SW480 (cell line): ENCODE results near the gene SLC2A10.

Source experiments
- DNase-seq: peaks from one replicate; pipeline ENCODE4 v3.0.0-alpha.2; 2016; ENCODE audit warnings: low spot score

The SLC2A10 gene

DNA sequence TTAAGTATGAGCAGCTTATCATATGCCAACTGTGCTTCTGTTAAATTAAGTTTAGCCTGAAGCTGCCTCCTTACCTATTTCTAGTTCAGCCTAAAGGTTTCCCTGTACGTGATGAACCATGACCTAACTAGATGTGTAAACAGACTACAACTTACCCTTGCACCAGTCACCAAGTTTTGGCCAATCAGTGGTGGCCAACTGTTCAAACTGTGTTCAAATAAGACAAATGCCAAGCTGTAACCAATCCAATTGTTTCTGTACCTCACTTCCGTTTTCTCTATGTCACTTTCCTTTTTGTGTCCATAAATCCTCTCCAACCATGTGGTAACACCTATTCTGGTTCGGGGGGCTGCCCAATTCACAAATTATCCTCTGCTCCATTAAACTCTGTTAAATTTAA is 6.0 kb upstream of the SLC2A10 start:
- DNase-seq, result no peak

DNA sequence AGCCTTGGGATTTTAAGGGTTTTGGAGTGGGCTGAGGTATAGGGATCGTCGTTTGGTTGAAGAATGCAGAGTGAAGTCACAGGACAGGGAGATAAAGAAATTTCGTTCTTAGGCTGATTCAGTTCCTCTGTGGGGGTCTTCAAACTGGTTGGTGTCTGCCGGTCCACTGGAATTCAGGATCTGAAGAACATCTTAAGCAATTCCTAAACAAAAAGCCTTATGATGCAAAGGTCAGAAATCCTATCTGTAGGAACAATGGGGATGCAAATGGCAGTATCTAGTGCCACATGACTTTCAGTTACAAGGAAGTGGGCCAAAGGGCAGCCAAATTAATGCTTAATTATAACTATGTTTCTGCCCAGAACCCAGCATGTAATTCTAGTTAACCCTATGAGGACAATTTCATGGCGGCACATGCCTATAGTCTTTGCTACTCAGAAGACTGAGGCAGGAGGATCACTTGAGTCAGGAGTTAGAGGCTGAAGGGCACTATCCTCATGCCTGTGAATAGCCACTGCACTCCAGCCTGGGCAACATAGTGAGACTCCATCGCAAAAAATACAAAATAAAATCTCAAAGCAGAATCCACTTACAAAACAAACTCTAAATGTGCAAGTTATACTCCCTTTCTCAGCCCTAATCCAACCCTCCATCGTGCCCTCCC is 4.6 kb upstream of the SLC2A10 start:
- DNase-seq, result no peak

DNA sequence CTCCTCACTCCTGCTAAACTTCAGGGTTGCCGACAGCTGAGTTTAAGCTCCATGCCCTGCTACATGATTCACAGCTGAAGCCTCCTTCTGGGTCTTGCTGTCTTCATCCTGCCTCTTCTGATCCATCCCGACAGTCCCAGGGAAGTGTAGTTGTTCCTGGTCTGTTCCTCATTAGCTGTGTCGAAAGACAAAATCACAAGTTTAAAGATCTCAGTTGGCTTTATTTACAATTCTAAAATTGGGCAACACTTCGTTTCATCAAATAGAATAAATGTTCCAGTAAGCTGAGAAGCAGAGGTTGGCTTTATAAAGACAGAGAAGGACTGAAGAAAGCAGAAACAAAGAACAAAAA is 4.1 kb upstream of the SLC2A10 start:
- DNase-seq, result no peak

DNA sequence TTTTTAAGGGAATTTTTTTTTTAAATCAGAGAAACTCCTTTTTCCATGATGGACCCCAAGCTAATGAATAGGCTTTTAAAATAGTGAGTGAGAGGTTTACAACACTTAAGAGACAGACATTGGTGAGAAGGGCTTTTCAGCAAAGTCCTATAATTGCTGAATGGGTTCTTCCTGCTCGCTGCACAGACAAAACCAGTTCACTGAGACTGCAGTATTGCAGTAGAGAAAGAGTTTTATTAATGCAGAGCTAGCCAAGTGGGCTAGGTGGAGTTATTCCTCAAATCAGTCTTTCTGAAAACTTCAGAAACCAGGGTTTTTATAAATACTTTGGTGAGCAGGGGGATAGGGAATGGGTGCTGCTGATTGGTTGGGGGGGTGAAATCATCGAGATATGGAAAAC is 3.2 kb upstream of the SLC2A10 start:
- no peak for DNase-seq

DNA sequence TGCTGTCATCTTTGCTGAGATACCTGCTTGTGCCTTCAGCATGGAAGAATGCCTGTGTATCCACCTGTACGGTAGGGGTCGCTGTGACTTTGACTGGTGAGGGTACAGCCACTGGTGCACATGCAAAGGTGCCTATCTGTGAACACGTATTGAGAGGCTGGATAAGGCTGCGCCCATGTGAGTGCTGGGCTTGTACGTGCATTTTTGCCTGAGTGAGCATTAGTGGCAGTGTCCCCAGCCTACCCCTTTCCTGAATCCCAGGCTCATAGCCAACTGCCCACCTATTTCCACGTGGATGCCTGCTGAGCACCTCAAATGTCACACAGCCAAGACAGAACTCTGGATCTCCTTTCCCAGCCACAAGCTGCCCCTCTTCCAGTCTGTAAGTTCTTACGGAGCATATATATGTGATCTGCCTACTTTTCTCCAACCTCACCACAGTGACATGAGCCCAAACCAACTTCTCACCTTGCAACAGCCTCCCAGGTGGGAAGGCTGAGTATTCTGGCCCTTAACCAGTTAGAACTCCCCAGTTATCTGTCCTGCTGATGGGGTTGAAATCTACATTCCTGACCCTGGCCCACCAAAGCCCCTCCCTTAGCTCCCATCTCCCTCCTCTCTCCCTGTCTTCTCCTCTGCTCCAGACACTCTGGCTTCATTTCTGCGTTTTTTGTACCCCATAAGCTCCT is 1.1 kb upstream of the SLC2A10 start:
- DNase-seq, result peak; percentile 57

DNA sequence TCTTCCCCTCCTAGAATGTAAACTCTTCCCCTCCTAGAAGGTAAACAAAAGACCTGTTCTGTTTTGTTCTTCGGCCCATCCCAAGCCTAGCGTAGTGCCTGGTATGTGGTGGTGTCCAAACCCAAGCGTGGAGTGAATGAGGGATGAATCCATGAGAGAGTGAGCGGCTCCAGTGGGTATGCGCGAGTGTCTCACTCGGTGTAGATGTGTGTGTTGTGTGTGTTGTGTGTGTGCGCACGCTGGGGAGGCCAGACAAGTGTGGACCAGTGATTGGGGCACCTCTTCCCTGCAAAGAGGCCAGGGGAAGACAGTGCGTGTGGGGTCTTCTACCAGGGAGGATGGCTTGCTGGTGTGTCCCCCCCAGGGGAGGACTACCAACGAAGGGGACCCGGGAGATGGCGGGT is 392 bp upstream of the SLC2A10 start:
- no peak for DNase-seq

DNA sequence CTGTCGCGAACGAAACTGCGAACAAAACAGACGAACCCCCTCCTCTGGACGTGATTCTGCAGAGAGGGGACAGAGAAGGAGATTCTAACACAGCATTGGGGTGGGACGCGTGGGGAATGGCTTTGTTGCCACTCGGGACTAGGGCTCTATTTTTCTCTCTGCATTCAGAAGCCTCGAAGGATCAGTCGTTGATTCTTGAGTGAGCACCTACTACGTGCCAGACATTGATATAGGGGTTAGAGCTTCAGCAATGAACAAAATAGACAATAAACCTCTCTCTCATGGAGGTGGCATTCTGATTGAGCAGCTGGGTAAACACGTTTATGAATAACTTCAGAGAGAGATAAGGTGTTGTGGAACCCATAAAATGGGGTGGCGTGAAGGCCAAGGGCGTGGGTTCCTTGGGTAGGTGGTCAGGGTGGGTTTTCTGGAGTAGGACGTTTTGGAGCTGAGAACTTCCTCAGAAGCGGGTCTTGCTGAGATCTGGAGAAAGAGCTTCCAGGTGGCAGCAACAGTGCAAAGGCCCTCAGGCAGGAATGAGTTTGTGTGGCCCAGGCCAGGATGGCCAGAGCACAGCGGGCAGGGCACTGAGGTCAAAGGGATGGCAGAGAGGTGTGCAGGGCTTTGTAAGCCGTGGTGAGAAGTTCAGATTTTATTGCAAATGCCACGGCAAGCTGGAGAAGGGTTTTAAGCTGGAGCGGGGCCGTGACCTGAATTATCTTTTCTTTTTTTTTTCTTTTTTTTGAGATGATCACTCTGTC is 884 bp downstream of the SLC2A10 start:
- DNase-seq, result no peak

DNA sequence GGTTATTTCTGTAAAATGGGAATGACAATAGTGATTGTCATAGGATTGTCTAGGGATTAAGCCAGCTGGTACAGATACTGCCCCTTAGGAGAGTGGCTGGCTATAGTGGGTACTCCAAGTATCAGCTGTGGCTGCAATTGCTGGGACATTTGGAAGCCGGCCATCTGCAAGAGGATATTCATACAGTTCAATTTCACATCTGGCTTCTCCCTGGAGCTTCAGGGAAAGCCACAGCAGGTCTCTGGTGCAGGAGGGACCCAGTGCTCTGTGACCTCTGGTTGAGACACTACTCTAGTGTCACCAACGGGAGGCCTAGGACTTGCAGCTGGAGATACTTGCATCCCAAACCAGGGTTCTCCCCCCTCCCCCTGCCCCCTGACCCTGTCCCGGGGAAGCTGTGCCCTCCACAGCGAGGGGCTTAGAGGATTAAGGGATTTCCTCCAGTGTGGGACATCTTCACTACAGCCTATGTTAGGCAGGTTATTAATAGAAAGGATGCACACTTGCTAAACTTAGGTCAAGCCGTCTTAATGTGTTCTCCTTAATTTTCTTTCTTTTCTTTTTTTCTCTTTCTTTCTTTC is 2.7 kb downstream of the SLC2A10 start:
- DNase-seq, result no peak

DNA sequence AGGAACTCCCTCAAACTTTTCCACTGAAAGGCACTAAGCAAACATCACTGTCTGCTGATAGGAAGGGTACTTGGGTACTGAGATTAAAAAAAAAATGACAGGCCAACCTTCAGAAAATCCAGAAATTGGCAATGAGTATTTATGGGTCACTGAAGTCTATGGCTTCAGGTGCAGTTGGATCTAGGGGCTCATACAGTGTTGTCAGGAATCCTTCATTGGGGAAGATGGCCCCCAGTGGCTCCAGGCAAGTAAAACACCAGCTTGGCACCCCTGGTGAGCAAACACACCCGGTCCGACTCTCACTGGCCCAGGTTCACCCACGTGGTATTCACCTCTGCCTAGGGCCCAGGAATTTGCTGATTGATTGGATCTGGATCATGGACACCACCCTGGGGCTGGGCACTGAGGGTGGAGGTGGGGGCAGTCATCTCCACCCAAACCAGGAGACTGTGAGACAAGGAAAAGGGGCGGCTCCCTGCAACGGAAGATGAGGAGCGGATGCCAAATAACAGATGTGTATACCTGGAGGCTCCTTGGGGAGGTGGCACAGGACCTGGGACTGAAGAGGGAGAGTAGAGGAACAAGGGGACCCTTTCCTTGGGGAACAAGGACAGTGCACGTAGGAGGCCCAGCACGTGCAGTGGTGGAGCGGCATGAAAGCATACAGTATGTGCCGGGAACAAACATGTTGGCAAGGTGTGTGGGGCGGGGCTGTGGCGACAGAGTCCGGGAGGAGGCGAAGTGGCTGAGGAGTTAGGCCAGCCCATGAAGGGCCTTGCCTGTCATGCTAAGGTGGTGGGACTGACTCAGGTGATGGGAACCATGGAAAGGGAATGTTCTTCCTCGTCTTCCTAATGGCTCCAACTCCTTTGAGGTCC is 4.7 kb downstream of the SLC2A10 start:
- no peak for DNase-seq

DNA sequence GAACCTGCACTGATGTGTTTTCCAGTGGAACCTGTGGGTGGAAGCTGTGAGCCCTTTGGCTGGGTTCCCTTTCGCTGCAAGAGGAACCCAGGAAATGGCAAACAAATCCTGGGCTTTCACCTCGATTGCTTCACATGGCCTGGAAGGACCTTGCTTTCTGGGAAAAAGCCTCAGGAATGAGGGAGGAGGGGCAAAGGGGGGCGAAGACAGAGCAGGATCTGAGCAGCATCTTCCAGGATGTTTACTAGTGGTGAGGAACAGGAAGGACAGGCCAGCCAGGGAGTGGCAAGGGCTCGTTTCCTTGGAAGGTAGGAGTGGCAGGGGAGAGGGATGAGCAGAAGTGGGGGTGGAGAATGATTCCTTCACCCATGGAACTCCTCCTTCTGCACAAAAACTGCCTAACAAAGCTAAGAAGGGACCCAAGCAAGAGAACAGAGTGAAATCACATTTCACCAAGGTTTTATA is 5.9 kb downstream of the SLC2A10 start:
- DNase-seq, result peak; percentile 29

DNA sequence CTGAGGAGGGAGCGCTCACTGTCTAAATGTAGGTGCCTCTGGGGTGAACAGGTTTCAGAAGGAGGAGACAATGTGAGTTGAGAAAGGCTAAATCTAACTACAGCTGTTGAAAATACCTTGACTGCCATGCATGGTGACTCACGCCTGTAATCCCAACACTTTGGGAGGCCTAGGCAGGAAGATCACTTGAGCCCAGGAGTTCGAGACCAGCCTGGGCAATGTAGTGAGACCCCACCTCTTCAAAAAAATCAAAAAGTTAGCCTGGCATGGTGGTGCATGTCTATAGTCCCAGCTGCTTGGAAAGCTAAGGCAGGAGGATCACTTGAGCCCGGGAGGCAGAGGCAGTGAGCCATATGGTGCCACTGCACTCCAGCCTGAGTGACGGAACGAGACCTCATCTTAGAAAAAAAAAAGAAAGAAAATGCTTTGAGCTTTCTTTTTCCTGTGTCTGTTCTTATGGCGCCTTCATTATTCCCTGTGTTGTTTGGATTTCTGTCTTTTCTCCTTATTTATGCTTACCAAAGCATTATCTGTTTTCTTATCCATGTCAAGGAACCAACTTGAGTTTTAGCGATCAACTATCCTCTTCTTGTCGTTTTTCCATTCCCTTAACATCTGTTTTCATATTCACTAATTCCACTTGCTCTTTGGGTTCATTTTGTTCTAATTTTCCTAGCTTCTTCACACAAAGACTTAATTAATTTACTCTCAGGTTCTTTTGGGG is 8.5 kb downstream of the SLC2A10 start:
- DNase-seq, result no peak

DNA sequence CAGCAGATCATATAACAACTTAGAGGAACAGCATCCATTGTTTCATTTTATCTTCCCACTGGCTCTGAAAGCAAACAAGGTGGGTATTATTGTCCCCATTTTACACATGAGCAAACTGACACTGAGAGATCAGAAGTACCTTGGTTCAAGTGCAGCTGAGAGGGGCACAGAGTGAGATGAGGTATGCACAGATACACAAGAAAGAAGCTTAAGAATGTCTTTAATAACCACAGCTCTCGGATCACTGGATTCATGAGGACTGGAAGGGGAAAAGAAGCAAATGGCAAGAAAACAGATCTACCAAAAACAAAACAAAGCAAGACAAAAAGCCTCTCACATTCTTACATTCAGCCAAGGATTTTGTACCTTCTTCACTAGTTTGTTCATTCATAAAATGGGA is 10.6 kb downstream of the SLC2A10 start:
- no peak for DNase-seq

DNA sequence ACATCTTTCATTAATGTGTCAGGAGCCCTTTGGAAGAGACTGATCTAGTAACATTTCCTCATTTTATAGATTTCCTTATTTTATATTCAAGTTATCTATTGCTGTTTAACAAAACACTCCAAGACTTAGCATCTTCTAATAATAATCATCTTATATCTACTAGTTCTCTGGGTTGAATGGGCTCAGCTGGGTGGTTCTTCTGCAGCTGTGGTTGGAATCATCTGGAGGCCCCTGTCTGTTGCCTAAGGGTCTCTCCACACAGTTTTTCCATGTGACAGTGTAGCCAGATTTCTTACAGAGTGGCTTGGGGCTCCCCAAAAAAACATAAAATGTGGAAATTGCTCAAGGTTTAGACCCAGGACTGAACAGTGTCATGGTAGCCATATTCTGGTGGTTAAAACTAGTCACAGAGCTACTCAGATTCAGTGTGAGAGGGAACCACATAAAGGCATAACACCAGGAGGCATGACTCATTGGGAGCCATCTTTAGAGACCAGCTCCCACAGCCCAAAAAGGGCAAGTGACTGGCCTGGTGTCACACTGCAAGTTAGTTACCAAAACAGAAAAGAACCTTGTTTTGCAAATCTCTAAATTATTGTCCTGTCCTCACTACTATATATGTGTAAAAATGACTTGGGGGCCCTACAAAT is 11.5 kb downstream of the SLC2A10 start:
- peak; percentile 55 for DNase-seq

DNA sequence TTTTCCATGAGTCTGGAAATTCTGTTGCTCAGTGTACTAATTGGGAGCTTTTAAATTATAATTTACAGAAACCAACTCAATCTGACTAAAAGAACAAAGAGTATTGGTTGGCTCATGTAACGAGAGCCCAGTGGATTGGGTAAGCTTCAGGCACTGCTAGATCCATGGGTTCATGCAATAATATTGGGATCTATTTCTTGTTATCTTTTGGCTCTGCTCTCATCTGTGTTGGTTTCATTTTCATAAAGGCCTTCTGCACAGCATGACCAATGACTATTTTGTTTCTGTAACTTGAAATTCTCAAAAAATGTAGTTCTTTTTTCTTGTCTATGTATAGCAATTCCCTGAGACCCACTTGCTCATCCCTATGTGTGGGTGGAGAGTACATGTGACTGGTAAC is 12.0 kb downstream of the SLC2A10 start:
- DNase-seq, result no peak

DNA sequence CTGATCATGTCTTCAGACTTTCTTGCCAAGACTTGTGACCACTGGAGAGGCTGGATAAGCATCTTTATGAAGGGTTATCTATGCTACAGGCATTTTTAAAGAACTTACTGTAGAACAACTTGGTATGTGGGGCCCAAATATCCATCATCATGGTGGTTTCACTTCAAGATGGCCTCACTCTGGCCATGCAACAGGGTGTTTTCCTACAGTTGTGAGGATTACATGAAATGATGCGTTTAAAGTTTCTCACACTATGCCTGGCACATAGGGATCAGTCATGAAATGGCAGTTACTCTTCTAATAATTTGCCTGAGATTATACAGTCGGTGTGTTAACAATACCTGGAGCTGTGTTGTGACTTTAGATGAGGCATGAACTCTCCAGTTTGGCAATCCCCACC is 13.0 kb downstream of the SLC2A10 start:
- DNase-seq, result no peak

DNA sequence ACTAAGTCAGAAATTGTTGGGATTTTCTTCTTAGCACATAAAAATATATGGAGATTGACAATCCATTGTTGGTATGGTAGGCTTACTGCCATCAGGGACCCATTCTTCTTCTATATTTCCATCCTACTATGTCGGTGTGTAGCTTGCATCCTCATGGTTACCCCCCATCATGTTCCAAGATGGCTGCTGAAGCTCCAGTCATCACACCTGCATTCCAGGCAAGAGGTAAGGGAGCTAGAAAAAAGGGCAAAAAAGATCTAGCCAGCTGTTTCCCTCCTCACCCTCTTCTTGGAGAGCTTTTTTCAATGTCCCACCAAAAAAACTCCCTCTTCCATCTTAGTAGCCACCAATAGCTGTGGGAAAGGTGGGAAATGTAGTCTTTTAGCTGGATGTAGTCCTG is 13.6 kb downstream of the SLC2A10 start:
- DNase-seq, result no peak

DNA sequence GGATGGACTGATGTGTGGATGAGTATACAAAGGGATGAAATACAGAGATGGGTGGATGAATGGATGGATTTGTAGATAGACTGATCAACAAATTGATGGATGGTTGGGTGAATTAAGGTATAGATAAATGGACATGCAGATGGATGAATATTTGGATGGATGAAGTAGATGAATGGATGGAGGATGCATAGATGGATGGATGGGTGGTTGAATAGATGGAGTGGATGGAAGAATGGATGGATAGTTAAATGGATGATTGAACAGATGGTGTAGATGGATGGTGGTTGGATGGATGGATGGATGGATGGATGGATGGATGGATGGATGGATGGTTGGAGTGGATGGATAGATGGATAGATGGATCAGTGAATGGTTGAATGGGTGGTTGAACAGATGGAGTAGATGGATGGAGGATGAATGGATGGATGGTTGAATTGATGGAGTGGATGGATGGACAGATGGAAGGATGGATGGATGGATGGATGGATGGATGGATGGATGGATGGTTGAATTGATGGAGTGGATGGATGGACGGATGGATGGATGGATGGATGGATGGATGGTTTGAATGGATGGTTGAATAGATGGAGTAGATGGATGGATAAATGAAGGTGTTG is 15.0 kb downstream of the SLC2A10 start:
- DNase-seq, result no peak

DNA sequence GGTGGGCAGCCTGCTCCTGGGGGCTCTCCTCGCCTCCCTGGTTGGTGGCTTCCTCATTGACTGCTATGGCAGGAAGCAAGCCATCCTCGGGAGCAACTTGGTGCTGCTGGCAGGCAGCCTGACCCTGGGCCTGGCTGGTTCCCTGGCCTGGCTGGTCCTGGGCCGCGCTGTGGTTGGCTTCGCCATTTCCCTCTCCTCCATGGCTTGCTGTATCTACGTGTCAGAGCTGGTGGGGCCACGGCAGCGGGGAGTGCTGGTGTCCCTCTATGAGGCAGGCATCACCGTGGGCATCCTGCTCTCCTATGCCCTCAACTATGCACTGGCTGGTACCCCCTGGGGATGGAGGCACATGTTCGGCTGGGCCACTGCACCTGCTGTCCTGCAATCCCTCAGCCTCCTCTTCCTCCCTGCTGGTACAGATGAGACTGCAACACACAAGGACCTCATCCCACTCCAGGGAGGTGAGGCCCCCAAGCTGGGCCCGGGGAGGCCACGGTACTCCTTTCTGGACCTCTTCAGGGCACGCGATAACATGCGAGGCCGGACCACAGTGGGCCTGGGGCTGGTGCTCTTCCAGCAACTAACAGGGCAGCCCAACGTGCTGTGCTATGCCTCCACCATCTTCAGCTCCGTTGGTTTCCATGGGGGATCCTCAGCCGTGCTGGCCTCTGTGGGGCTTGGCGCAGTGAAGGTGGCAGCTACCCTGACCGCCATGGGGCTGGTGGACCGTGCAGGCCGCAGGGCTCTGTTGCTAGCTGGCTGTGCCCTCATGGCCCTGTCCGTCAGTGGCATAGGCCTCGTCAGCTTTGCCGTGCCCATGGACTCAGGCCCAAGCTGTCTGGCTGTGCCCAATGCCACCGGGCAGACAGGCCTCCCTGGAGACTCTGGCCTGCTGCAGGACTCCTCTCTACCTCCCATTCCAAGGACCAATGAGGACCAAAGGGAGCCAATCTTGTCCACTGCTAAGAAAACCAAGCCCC is 16.0 kb downstream of the SLC2A10 start:
- no peak for DNase-seq

DNA sequence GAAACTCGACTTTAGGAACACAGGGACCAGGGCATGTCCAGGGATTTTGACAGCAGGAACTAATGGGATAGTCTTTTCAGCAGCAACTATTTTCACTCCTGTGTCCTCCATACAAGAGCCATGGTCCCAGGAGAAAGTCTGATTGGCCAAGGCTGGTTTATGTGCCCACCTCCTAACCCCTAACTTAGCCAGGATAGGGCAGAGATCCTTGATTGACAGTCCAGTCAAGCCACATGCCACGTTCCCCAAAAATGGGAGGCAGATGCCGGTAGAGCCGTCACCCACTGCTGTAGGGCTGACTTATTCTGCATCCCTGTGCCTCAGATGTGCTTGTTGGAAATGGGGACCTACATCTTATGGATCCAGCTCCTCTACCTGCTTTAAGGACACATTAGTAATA is 22.3 kb downstream of the SLC2A10 start:
- DNase-seq, result no peak
